Muscle layer of duodenum (tissue), 2 donors: Measurements from ENCODE around the gene NCK2.
"Not testable (repeated sequence)": the region's sequence is repeated elsewhere in the genome, so short reads cannot be mapped to it uniquely, and the experiment has no call there.

Experiments
- H3K27ac ChIP-seq: one replicate; pipeline ENCODE4 v1.7.0; 2013; ENCODE audit warnings: mild to moderate bottlenecking, low read length
- H3K27me3 ChIP-seq: one replicate; pipeline ENCODE4 v1.7.0; 2013; ENCODE audit warnings: low read depth, mild to moderate bottlenecking, control low read depth, low read length
- H3K36me3 ChIP-seq, 2 donors: one replicate each; pipeline ENCODE4 v1.7.0; 2013; ENCODE audit warnings: low read length in 2 of 2, control low read depth in 1 of 2, mild to moderate bottlenecking in 1 of 2; ENCODE audit not compliant: insufficient read depth in 2 of 2, control insufficient read depth in 1 of 2
- H3K4me1 ChIP-seq, 2 donors: one replicate each; pipeline ENCODE4 v1.7.0; 2013; ENCODE audit warnings: low read length in 2 of 2, mild to moderate bottlenecking in 2 of 2, control low read depth in 1 of 2, moderate library complexity in 1 of 2; ENCODE audit not compliant: insufficient read depth in 2 of 2, control insufficient read depth in 1 of 2
- H3K4me3 ChIP-seq, 2 donors: one replicate each; pipeline ENCODE4 v1.7.0; 2013; ENCODE audit warnings: low read length in 2 of 2, low read depth in 1 of 2, mild to moderate bottlenecking in 1 of 2
- H3K9me3 ChIP-seq, 2 donors: one replicate each; pipeline ENCODE4 v1.7.0; 2013; ENCODE audit warnings: low read length in 2 of 2, control low read depth in 1 of 2, mild to moderate bottlenecking in 1 of 2; ENCODE audit not compliant: control insufficient read depth in 1 of 2
- donor health status: healthy.

NCK2 gene

GRCh38 chr2:105748566-105748965 lies 3.9 kb downstream of the NCK2 start:
- Histone ChIP-seq H3K4me3 (no peak overlapping the region), H3K9me3 (no peaks in the 10 kb centered on the region), H3K27me3 (no peaks in the 10 kb centered on the region), H3K36me3 (no peaks in the 10 kb centered on the region), H3K27ac (no peak overlapping the region), H3K4me1 (peaks cover 19 to 32% of the 10 kb centered on the region in 2 donors)

GRCh38 chr2:105749583-105750400 lies 5.1 kb downstream of the NCK2 start:
- Histone ChIP-seq H3K36me3 (no peaks in the 10 kb centered on the region), H3K4me3 (no peak overlapping the region), H3K4me1 (peaks cover 21 to 37% of the 10 kb centered on the region in 2 donors), H3K27me3 (no peaks in the 10 kb centered on the region), H3K9me3 (no peaks in the 10 kb centered on the region), H3K27ac (no peak overlapping the region)

- Histone ChIP-seq H3K27me3 (no peaks in the 10 kb centered on the region), H3K27ac (no peak overlapping the region), H3K9me3 (no peaks in the 10 kb centered on the region), H3K4me3 (no peak overlapping the region), H3K36me3 (no peaks in the 10 kb centered on the region), H3K4me1 (peaks cover 31 to 46% of the 10 kb centered on the region in 2 donors)
Measured at GRCh38 chr2:105750735-105751134, 6.0 kb downstream of the NCK2 start.

DNA sequence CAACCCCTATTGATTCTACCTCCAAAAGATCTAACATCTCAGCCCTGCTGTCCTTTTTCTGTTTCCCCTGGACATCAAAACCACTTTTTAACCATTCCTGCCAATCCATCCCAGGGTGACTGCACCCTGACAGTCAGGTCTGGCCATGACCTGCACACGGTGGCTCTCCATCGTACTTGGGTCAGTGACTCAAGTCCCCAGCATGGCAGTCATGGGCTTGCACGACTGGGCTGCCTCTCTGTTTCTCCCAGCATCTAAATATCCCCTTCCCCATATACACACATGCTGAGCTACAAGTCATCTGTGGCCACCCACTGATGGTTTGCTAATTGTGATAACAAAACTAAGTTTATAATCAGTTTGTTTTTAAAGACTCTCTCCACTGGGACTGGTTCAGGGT lies 6.6 kb downstream of the NCK2 start:
- Histone ChIP-seq H3K27ac (no peak overlapping the region), H3K36me3 (no peaks in the 10 kb centered on the region), H3K4me1 (peaks cover 36 to 46% of the 10 kb centered on the region in 2 donors), H3K9me3 (no peaks in the 10 kb centered on the region), H3K27me3 (no peaks in the 10 kb centered on the region), H3K4me3 (no peak overlapping the region)

DNA sequence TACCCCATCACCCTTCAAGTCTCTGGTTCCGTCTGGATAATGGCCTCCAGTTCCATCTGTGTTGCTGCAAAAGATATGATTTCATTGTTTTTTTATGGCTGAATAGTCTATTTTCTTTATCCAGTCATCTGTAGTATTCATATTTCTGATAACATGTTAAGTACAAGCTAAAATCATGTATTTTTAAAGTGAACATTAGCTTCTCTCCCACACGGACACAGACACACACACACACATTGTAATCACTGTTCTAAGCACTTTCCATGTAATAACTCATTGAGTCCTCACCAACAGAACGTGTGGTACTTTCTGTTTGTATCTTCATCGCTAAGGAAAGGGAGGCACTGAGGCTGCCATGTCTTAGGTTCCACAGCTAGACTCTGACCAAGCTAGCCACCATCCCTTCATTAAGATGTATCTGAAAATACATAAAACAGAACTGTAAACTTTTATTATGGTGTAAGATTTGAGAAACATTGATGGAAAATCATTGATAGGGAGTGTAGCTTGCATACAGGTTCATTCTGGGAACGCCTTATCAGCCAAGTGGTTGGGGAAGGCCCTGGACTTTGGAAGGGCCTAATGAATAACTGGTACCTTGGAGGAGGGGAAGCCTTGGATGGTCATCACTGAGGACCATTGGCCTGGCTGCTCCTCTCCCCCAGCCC lies 8.1 kb downstream of the NCK2 start:
- Histone ChIP-seq H3K4me3 (no peak overlapping the region), H3K36me3 (no peaks in the 10 kb centered on the region), H3K4me1 (peaks cover 24 to 34% of the 10 kb centered on the region in 2 donors), H3K9me3 (no peaks in the 10 kb centered on the region), H3K27ac (no peak overlapping the region), H3K27me3 (no peaks in the 10 kb centered on the region)

- no peaks in the 10 kb centered on the region for H3K36me3 ChIP-seq
- no peak overlapping the region for H3K27ac ChIP-seq
- H3K4me3 ChIP-seq, result no peak overlapping the region
- H3K27me3 ChIP-seq, result no peaks in the 10 kb centered on the region
- no peaks in the 10 kb centered on the region for H3K9me3 ChIP-seq
- peaks cover 22 to 28% of the 10 kb centered on the region in 2 donors for H3K4me1 ChIP-seq
Measured at GRCh38 chr2:105753380-105753779, 8.7 kb downstream of the NCK2 start.

DNA sequence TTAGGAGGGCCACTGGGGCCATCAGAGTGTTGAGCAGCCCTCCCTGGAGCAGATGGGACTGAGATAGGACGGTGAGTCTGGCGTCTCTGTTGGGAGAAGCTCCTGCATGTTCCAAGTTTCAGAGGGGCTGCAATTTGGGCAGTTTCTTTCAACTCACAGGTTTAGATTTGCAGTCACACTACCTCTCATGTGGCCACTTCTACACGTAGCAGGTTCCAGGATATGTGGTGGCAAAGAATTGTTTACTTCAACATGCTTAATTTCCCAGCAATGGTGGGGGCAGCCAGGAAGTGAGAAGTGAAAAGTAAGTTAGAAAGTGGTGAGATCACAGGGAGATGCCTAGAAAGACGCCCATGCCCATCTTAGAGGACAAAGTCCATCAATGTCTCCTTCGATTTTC lies 9.3 kb downstream of the NCK2 start:
- Histone ChIP-seq H3K27me3 (no peaks in the 10 kb centered on the region), H3K4me3 (no peak overlapping the region), H3K9me3 (no peaks in the 10 kb centered on the region), H3K4me1 (peaks cover 22 to 23% of the 10 kb centered on the region in 2 donors), H3K36me3 (no peaks in the 10 kb centered on the region), H3K27ac (no peak overlapping the region)

DNA sequence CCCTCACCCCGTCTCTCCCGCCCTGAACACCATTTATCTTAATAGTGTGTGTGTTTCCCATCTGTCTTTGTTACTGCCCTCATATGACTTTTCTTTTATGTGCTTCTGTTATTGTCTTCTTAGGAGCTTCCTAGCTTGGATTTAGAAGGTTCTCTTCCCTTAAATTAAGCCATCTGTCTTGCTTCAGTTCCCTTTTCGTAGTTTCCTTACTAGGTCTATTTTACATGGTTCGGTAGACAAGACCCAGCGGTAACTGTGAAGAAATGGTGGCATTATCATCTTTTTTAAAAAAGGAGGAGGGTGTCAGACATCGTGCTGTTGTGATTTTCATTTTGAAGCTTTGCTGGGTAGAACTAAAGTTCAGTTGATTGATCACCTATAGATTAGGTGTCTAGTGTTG lies 10.3 kb downstream of the NCK2 start:
- no peak overlapping the region for H3K27ac ChIP-seq
- H3K9me3 ChIP-seq, result no peaks in the 10 kb centered on the region
- no peak overlapping the region for H3K4me3 ChIP-seq
- no peaks in the 10 kb centered on the region for H3K36me3 ChIP-seq
- H3K27me3 ChIP-seq, result no peaks in the 10 kb centered on the region
- peaks cover 22 to 23% of the 10 kb centered on the region in 2 donors for H3K4me1 ChIP-seq

GRCh38 chr2:105755895-105756294 lies 11.2 kb downstream of the NCK2 start:
- peaks cover 22 to 23% of the 10 kb centered on the region in 2 donors for H3K4me1 ChIP-seq
- H3K27ac ChIP-seq, result peak overlapping the region; percentile 9
- H3K36me3 ChIP-seq, result no peaks in the 10 kb centered on the region
- no peak overlapping the region for H3K4me3 ChIP-seq
- H3K9me3 ChIP-seq, result no peaks in the 10 kb centered on the region
- H3K27me3 ChIP-seq, result no peaks in the 10 kb centered on the region

- Histone ChIP-seq H3K27me3 (no peaks in the 10 kb centered on the region), H3K36me3 (no peaks in the 10 kb centered on the region), H3K27ac (no peak overlapping the region), H3K4me3 (no peak overlapping the region), H3K9me3 (no peaks in the 10 kb centered on the region), H3K4me1 (peaks cover 22 to 23% of the 10 kb centered on the region in 2 donors)
Measured at GRCh38 chr2:105756435-105756834, 11.7 kb downstream of the NCK2 start.

DNA sequence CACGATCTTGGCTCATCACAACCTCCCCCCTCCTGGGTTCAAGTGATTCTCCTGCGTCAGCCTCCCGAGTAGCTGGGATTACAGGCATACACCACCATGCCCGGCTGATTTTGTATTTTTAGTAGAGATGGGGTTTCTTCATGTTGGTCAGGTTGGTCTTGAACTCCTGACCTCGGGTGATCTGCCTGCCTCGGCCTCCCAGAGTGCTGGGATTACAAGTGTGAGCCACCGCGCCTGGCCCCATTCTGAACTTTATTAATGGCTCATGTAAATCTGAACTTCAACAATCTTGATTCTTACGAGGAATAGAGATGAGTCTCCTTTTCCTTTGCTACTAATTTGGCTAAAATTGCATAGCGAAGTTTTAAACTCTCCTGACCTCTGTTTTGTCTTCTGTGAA lies 12.2 kb downstream of the NCK2 start:
- H3K4me1 ChIP-seq, result peaks cover 22 to 27% of the 10 kb centered on the region in 2 donors
- not testable (repeated sequence) for H3K27me3 ChIP-seq, H3K9me3 ChIP-seq, H3K27ac ChIP-seq, H3K36me3 ChIP-seq, H3K4me3 ChIP-seq
